H1 (cell line): Measurements from ENCODE around the gene PIGH. TPM values are rescaled to one million over a fixed set of nuclear protein-coding genes. Genes with fewer than 3 reads are reported as not detected.
"Not testable (repeated sequence)": the region's sequence is repeated elsewhere in the genome, so short reads cannot be mapped to it uniquely, and the experiment has no call there.

Experiments
- CTCF ChIA-PET: fragments of 300-600 bp; sonication (Branson Sonifier 250); formaldehyde crosslinking; loops from one replicate; lab custom pipeline; 2021; ENCODE audit not compliant: partially characterized antibody; lab: Charles Lee
- POLR2A ChIA-PET: fragments of 300-600 bp; sonication (Branson Sonifier 250); formaldehyde crosslinking; loops from one replicate; lab custom pipeline; 2021; ENCODE audit warnings: inconsistent platforms; ENCODE audit not compliant: partially characterized antibody; lab: Charles Lee
- DNase-seq, 2 experiments: peaks; one replicate each; pipeline versions ENCODE4 v3.0.0 to v3.0.0-alpha.2; 2010 to 2022; ENCODE audit warnings: low spot score in 2 of 2, low read depth in 1 of 2, mixed read lengths in 1 of 2
- FAIRE-seq: peaks from 2 replicates; lab custom pipeline; 2011; peaks lifted over from hg19 to GRCh38; lab: Jason Lieb, UNC
- H2AFZ ChIP-seq: 2 replicates; pipeline ENCODE4 v1.8.1; 2012; ENCODE audit warnings: low read length, inconsistent platforms
- H2AK5ac ChIP-seq: 2 replicates; pipeline ENCODE4 v1.6.1; 2013; ENCODE audit warnings: low read depth, low read length
- H2BK120ac ChIP-seq: replicated peaks from 2 replicates; pipeline ENCODE3; 2013; ENCODE audit warnings: low read depth, low read length, inconsistent platforms
- H2BK12ac ChIP-seq: 2 replicates; pipeline ENCODE4 v1.6.1; 2013; ENCODE audit warnings: low read depth, low read length
- H2BK15ac ChIP-seq: 2 replicates; pipeline ENCODE4 v1.6.1; 2013; ENCODE audit warnings: low read length
- H2BK20ac ChIP-seq: 2 replicates; pipeline ENCODE4 v1.6.1; 2013; ENCODE audit warnings: low read length
- H2BK5ac ChIP-seq: 2 replicates; pipeline ENCODE4 v1.6.1; 2013; ENCODE audit warnings: low read depth, low read length
- H3K14ac ChIP-seq: 2 replicates; pipeline ENCODE4 v1.6.1; 2013; ENCODE audit warnings: inconsistent platforms; ENCODE audit not compliant: insufficient read length
- H3K18ac ChIP-seq: 2 replicates; pipeline ENCODE4 v1.6.1; 2013; ENCODE audit warnings: low read length; ENCODE audit errors: extremely low read depth
- H3K23ac ChIP-seq: 2 replicates; pipeline ENCODE4 v1.6.1; 2013; ENCODE audit warnings: inconsistent platforms; ENCODE audit not compliant: insufficient read length
- H3K23me2 ChIP-seq: 2 replicates; pipeline ENCODE4 v1.6.1; 2013; ENCODE audit warnings: low read depth, low read length
- H3K27ac ChIP-seq: 2 replicates; pipeline ENCODE4 v1.6.1; 2011; ENCODE audit warnings: low read depth, low read length, inconsistent platforms
- H3K27me3 ChIP-seq, 4 experiments: replicated peaks in 1 of 4; 1 replicate in 1 of 4; 2 replicates in 3 of 4; pipeline versions ENCODE4 v1.6.1 to v1.8.1; 2011 to 2013; ENCODE audit warnings: low read length in 3 of 4, mild to moderate bottlenecking in 3 of 4, inconsistent platforms in 2 of 4, mixed read lengths in 2 of 4, moderate library complexity in 1 of 4; ENCODE audit not compliant: control insufficient read depth in 3 of 4, insufficient read depth in 3 of 4; ENCODE audit errors: extremely low read depth in 1 of 4
- H3K36me3 ChIP-seq, 4 experiments: 2 replicates each; pipeline versions ENCODE4 v1.6.1 to v1.8.1; 2011 to 2013; ENCODE audit warnings: mild to moderate bottlenecking in 4 of 4, low read length in 3 of 4, moderate library complexity in 2 of 4, control low read depth in 1 of 4, inconsistent platforms in 1 of 4; ENCODE audit not compliant: insufficient read depth in 4 of 4, control insufficient read depth in 2 of 4
- H3K4ac ChIP-seq: replicated peaks from 2 replicates; pipeline ENCODE3; 2013; ENCODE audit warnings: low read length, low read depth, mixed read lengths, inconsistent platforms; ENCODE audit not compliant: insufficient read length
- H3K4me1 ChIP-seq, 4 experiments: replicated peaks in 1 of 4; 1 replicate in 1 of 4; 2 replicates in 3 of 4; pipeline versions ENCODE4 v1.6.1 to v1.8.1; 2011 to 2013; ENCODE audit warnings: low read length in 3 of 4, inconsistent platforms in 2 of 4, mixed read lengths in 1 of 4; ENCODE audit not compliant: insufficient read depth in 4 of 4, control insufficient read depth in 3 of 4
- H3K4me2 ChIP-seq, 2 experiments: 2 replicates each; pipeline versions ENCODE4 v1.6.1 to v1.8.1; 2011 to 2013; ENCODE audit warnings: low read depth in 2 of 2, low read length in 2 of 2, control low read depth in 1 of 2, inconsistent platforms in 1 of 2, mild to moderate bottlenecking in 1 of 2; ENCODE audit not compliant: insufficient read depth in 1 of 2
- H3K4me3 ChIP-seq, 4 experiments: fragments of 200-600, 300-600 bp in 1 of 4; sonication (generic), shearing (Covaris generic), sonication (Bioruptor Twin) in 1 of 4; 2 replicates each; pipeline versions ENCODE4 v1.5.1 to v1.8.1; 2011 to 2016; ENCODE audit warnings: low read length in 4 of 4, low read depth in 3 of 4, control low read depth in 2 of 4, inconsistent platforms in 2 of 4, mild to moderate bottlenecking in 2 of 4, mixed read lengths in 1 of 4, moderate library complexity in 1 of 4; ENCODE audit not compliant: insufficient read depth in 2 of 4; ENCODE audit errors: extremely low read depth in 1 of 4
- H3K56ac ChIP-seq: replicated peaks from 2 replicates; pipeline ENCODE3; 2013; ENCODE audit warnings: low read depth, mild to moderate bottlenecking, mixed read lengths, low read length, inconsistent platforms; ENCODE audit not compliant: insufficient read length
- H3K79me1 ChIP-seq: 2 replicates; pipeline ENCODE4 v1.6.1; 2013; ENCODE audit warnings: low read depth, low read length, control low read depth
- H3K79me2 ChIP-seq, 2 experiments: 2 replicates each; pipeline versions ENCODE4 v1.6.1 to v1.8.1; 2012 to 2013; ENCODE audit warnings: low read length in 2 of 2, mild to moderate bottlenecking in 2 of 2, inconsistent platforms in 1 of 2; ENCODE audit not compliant: insufficient read depth in 2 of 2, control insufficient read depth in 1 of 2
- H3K9ac ChIP-seq, 4 experiments: replicated peaks in 1 of 4; 1 replicate in 1 of 4; 2 replicates in 3 of 4; pipeline versions ENCODE4 v1.6.1 to v1.8.1; 2011 to 2013; ENCODE audit warnings: low read depth in 3 of 4, low read length in 3 of 4, control low read depth in 2 of 4, mild to moderate bottlenecking in 2 of 4, moderate library complexity in 2 of 4, inconsistent platforms in 1 of 4; ENCODE audit errors: extremely low read depth in 1 of 4
- H3K9me3 ChIP-seq, 2 experiments: 2 replicates each; pipeline versions ENCODE4 v1.6.1 to v1.8.1; 2012 to 2013; ENCODE audit warnings: mild to moderate bottlenecking in 2 of 2, moderate library complexity in 2 of 2, control low read depth in 1 of 2, inconsistent platforms in 1 of 2, low read depth in 1 of 2, low read length in 1 of 2, mixed read lengths in 1 of 2; ENCODE audit not compliant: insufficient read depth in 2 of 2
- H4K20me1 ChIP-seq, 2 experiments: replicated peaks in 1 of 2; 2 replicates each; pipeline versions ENCODE3 to v1.8.1; 2011 to 2013; ENCODE audit warnings: inconsistent platforms in 2 of 2, low read length in 2 of 2, mild to moderate bottlenecking in 1 of 2; ENCODE audit not compliant: insufficient read depth in 2 of 2, control insufficient read depth in 1 of 2
- H4K5ac ChIP-seq: 2 replicates; pipeline ENCODE4 v1.6.1; 2013; ENCODE audit warnings: low read length, low read depth, mixed read lengths, inconsistent platforms; ENCODE audit not compliant: insufficient read length
- H4K8ac ChIP-seq: 2 replicates; pipeline ENCODE4 v1.8.0; 2013; ENCODE audit warnings: mild to moderate bottlenecking, moderate library complexity, low read length, inconsistent platforms; ENCODE audit not compliant: insufficient read depth; ENCODE audit errors: extremely low read depth
- H4K91ac ChIP-seq: replicated peaks from 2 replicates; pipeline ENCODE3; 2013; ENCODE audit warnings: low read length, mixed read lengths, inconsistent platforms; ENCODE audit not compliant: insufficient read length
- WGBS, 2 experiments: shearing (Covaris generic) in 1 of 2; methylation state at CpG; one replicate each; pipeline versions ENCODE4 v1.1.6 to v1.1.7; 2013 to 2015; ENCODE audit warnings: low lambda C conversion rate in 2 of 2, mixed read lengths in 2 of 2, inconsistent platforms in 1 of 2, low coverage in 1 of 2, missing lambda C conversion rate in 1 of 2; ENCODE audit not compliant: insufficient replicate concordance in 2 of 2, insufficient coverage in 1 of 2, insufficient read length in 1 of 2; ENCODE audit errors: extremely low coverage in 1 of 2, missing lambda C conversion rate in 1 of 2; 5-methylcytosine and 5-hydroxymethylcytosine counted together
- polyA plus RNA-seq, 7 experiments: library from polyadenylated mRNA; depleted of rRNA in 3 of 7; stranded (reverse) in 5 of 7; unstranded in 2 of 7; fragments of >200 nt in 5 of 7; fragments of 200-250 nt in 2 of 7; gene quantifications; 1 replicate in 5 of 7; 2 replicates in 1 of 7; 4 replicates in 1 of 7; pipeline versions ENCODE4 v1.2.1 to v1.2.3, GENCODE V29; 2011 to 2013; ENCODE audit warnings: missing spikeins in 2 of 7, mixed read lengths in 2 of 7
- total RNA-seq: library from RNA; stranded (reverse); fragmentation: NEBNext Ultra II Directional; extraction: Animal tissue kit (Norgen Biotek cat#: 25700); gene quantifications from 2 replicates; pipeline ENCODE4 v1.2.1, GENCODE V29; 2021

Gene PIGH
- total and polyA plus RNA-seq, 2 of the 8 experiments (the other 6 are each of a cell fraction or from before 2014, with no cell fraction given): 7.2 to 8.6 TPM

DNA sequence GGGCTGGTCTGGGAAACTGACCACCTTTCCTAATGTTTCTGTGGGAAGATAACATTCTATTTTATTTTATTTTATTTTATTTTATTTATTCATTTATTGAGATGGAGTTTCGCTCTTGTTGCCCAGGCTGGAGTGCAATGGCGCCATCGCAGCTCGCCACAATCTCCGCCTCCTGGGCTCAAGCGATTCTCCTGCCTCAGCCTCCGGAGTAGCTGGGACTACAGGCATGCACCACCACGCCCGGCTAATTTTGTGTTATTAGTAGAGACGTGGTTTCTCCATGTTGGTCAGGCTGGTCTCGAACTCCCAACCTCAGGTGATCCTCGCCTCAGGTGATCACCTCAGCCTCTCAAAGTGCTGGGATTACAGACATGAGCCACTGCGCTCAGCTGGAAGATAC is 57.4 kb downstream of the PIGH start:
- POLR2A ChIA-PET: interaction anchor here (0.8 to 3.3 kb wide), 15 partner anchors 8 to 122 kb away, joined by 3 to 37 read pairs (median 5); partner anchors contain the start of gene PLEKHH1
- WGBS, 2 experiments: 94% methylated on average over 13 of the region's 13 CpGs; no CpG with 5 or more reads in 1 of the 2 experiments
- H3K4me2 ChIP-seq: peak overlapping the region in 1 of 2 experiments; percentile 83; a peak in 1 of 4 replicates

More for the DNA sequence above, 57.4 kb downstream of the PIGH start:
- H3K4ac ChIP-seq, H3K79me1 ChIP-seq, H3K27ac ChIP-seq, H3K18ac ChIP-seq, H2BK12ac ChIP-seq, H4K91ac ChIP-seq, H3K14ac ChIP-seq, H3K9ac ChIP-seq, H3K56ac ChIP-seq, H2AFZ ChIP-seq, H2BK120ac ChIP-seq, DNase-seq, H2BK5ac ChIP-seq, H4K20me1 ChIP-seq, H3K9me3 ChIP-seq, H2BK15ac ChIP-seq, H3K79me2 ChIP-seq, H3K27me3 ChIP-seq, H4K5ac ChIP-seq, H4K8ac ChIP-seq, H2BK20ac ChIP-seq, H2AK5ac ChIP-seq, H3K23ac ChIP-seq, FAIRE-seq, H3K23me2 ChIP-seq: not testable (repeated sequence)
- CTCF ChIA-PET: interaction anchor here (0.7 to 43.6 kb wide), 7 partner anchors 14 to 115 kb away, joined by 3 to 924 read pairs (median 5); no protein-coding TSS in a partner anchor
- H3K4me3 ChIP-seq: peak overlapping the region in 1 of 4 experiments; percentile 50; a peak in 1 of 8 replicates
- peaks cover 0 to 13% (median 6%) of the 10 kb centered on the region in 4 experiments; a peak in 4 of 8 replicates for H3K36me3 ChIP-seq
- peaks cover 6 to 20% (median 13%) of the 10 kb centered on the region in 4 experiments for H3K4me1 ChIP-seq
